ENCODE results near the gene NAV1.

DNA sequence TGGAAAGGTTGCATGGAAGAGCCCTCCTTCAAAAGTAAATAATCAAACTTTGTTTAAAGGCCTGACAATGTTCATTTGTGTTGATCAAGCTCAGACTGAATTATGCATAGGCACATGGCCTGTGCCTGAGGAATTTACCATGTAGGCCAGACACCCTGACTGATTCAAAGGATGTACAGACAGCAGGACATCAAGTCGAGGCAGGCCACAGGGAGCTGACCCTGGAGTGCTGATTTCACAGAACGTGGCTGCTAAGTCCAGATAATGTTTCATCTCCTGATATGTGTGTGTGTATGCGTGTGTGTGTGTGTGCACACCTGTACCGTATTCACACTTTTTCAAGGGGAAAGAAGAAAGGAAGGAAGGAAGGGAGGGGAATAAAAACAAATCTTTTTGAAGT is 34.1 kb downstream of the NAV1 start:
- TF ChIP-seq CTCF (IDR thresholded peaks at IDR 0.05), result no peak
- TF ChIP-seq POLR2A (IDR thresholded peaks at IDR 0.05), result no peak

All from heart left ventricle (tissue), 13 donors.